ENCODE results near the gene CEBPA. TPM values are rescaled to one million over a fixed set of nuclear protein-coding genes. Genes with fewer than 3 reads are reported as not detected.

The CEBPA gene
- total RNA-seq, 1 donor from 2014 or later, result 8.5 TPM

- Mint-ChIP-seq H3K4me1 (no peaks in the 10 kb centered on the region), H3K4me3 (no peak overlapping the region), H3K27me3 (ENCODE audit: low read depth) (peaks cover 13% of the 10 kb centered on the region), H3K27ac (no peak overlapping the region), H3K9me3 (peaks cover 12% of the 10 kb centered on the region), H3K36me3 (no peaks in the 10 kb centered on the region)
- no peak for DNase-seq (ENCODE audit: low spot score in 2 of 2, unreplicated experiment in 2 of 2)
- no peak for TF ChIP-seq CTCF (IDR thresholded peaks at IDR 0.05; ENCODE audit: unreplicated experiment)
Measured at GRCh38 chr19:33333642-33334041, 31.3 kb upstream of the CEBPA start.

GRCh38 chr19:33333151-33333550 is 30.8 kb upstream of the CEBPA start:
- no peak for DNase-seq (ENCODE audit: low spot score in 2 of 2, unreplicated experiment in 2 of 2)
- Mint-ChIP-seq H3K36me3 (no peaks in the 10 kb centered on the region), H3K4me1 (no peaks in the 10 kb centered on the region), H3K9me3 (peaks cover 12% of the 10 kb centered on the region), H3K27ac (no peak overlapping the region), H3K4me3 (no peak overlapping the region), H3K27me3 (ENCODE audit: low read depth) (peaks cover 8% of the 10 kb centered on the region)
- no peak for TF ChIP-seq CTCF (IDR thresholded peaks at IDR 0.05; ENCODE audit: unreplicated experiment)

- no peak overlapping the region for H3K27ac Mint-ChIP-seq
- H3K36me3 Mint-ChIP-seq, result no peaks in the 10 kb centered on the region
- no peak for TF ChIP-seq CTCF (IDR thresholded peaks at IDR 0.05; ENCODE audit: unreplicated experiment)
- DNase-seq (ENCODE audit: low spot score in 2 of 2, unreplicated experiment in 2 of 2), result no peak
- H3K9me3 Mint-ChIP-seq, result peaks cover 9% of the 10 kb centered on the region
- H3K27me3 Mint-ChIP-seq (ENCODE audit: low read depth), result peaks cover 4% of the 10 kb centered on the region
- H3K4me3 Mint-ChIP-seq, result no peak overlapping the region
- H3K4me1 Mint-ChIP-seq, result no peaks in the 10 kb centered on the region
Measured at GRCh38 chr19:33332248-33332647, 29.9 kb upstream of the CEBPA start.

GRCh38 chr19:33329736-33330135 is 27.4 kb upstream of the CEBPA start:
- Mint-ChIP-seq H3K9me3 (peaks cover 14% of the 10 kb centered on the region), H3K36me3 (no peaks in the 10 kb centered on the region), H3K27me3 (ENCODE audit: low read depth) (peaks cover 4% of the 10 kb centered on the region), H3K4me1 (no peaks in the 10 kb centered on the region), H3K27ac (no peak overlapping the region), H3K4me3 (no peak overlapping the region)
- DNase-seq (ENCODE audit: low spot score in 2 of 2, unreplicated experiment in 2 of 2), result no peak
- TF ChIP-seq CTCF (IDR thresholded peaks at IDR 0.05; ENCODE audit: unreplicated experiment), result no peak

- Mint-ChIP-seq H3K36me3 (no peaks in the 10 kb centered on the region), H3K27me3 (ENCODE audit: low read depth) (peaks cover 4% of the 10 kb centered on the region), H3K4me1 (no peaks in the 10 kb centered on the region), H3K4me3 (no peak overlapping the region), H3K9me3 (peaks cover 14% of the 10 kb centered on the region), H3K27ac (no peak overlapping the region)
- no peak for TF ChIP-seq CTCF (IDR thresholded peaks at IDR 0.05; ENCODE audit: unreplicated experiment)
- no peak for DNase-seq (ENCODE audit: low spot score in 2 of 2, unreplicated experiment in 2 of 2)
Measured at GRCh38 chr19:33329060-33329459, 26.7 kb upstream of the CEBPA start.

GRCh38 chr19:33325920-33326319 is 23.6 kb upstream of the CEBPA start:
- Mint-ChIP-seq H3K27ac (no peak overlapping the region), H3K4me3 (no peak overlapping the region), H3K27me3 (ENCODE audit: low read depth) (peaks cover 2% of the 10 kb centered on the region), H3K4me1 (no peaks in the 10 kb centered on the region), H3K36me3 (peaks cover 5% of the 10 kb centered on the region), H3K9me3 (peaks cover 23% of the 10 kb centered on the region)
- no peak for DNase-seq (ENCODE audit: low spot score in 2 of 2, unreplicated experiment in 2 of 2)
- no peak for TF ChIP-seq CTCF (IDR thresholded peaks at IDR 0.05; ENCODE audit: unreplicated experiment)
